ENCODE data around the gene LCORL.

DNA sequence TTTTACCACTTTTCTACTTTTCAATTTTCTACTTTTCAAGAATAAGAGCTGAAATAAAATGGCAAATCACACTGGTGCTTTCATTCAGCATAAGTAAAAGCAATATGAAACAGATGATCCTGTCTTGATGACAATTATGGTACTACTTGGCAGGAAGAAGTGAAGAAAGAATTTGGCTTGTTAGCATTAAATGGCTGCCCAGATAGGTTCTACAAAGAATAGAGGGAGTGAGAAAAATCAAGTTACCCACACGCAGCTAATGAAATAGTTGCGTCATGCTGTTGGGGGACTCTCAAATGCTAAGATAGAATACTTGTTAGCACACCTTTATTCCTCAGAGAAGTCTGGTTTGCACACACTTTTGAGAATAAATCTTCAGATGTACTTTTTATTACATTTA, 12.5 kb upstream of the LCORL start:
- TF ChIP-seq, protein P1, sequence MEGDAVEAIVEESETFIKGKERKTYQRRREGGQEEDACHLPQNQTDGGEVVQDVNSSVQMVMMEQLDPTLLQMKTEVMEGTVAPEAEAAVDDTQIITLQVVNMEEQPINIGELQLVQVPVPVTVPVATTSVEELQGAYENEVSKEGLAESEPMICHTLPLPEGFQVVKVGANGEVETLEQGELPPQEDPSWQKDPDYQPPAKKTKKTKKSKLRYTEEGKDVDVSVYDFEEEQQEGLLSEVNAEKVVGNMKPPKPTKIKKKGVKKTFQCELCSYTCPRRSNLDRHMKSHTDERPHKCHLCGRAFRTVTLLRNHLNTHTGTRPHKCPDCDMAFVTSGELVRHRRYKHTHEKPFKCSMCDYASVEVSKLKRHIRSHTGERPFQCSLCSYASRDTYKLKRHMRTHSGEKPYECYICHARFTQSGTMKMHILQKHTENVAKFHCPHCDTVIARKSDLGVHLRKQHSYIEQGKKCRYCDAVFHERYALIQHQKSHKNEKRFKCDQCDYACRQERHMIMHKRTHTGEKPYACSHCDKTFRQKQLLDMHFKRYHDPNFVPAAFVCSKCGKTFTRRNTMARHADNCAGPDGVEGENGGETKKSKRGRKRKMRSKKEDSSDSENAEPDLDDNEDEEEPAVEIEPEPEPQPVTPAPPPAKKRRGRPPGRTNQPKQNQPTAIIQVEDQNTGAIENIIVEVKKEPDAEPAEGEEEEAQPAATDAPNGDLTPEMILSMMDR (IDR thresholded peaks at IDR 0.05), result no peak
- no peak for TF ChIP-seq POLR2A (IDR thresholded peaks at IDR 0.05)
